HepG2 (cell line): ENCODE measurements around the gene RBBP8NL. TPM values are rescaled to one million over a fixed set of nuclear protein-coding genes. Genes with fewer than 3 reads are reported as not detected.

ENCODE experiments used
- ATAC-seq: fragments of 200-7000 bp; cut with Tn5 transposase; 3 replicates; pipeline ENCODE4 v1.9.1; 2020; ENCODE audit warnings: mild to moderate bottlenecking, moderate library complexity
- BruUV-seq: library from RNA; stranded (reverse); fragments of 400-500 nt; replicated peaks from 2 replicates; lab custom pipeline; 2021; lab: Mats Ljungman, UMichigan
- CTCF ChIA-PET: fragments of 300-600 bp; formaldehyde crosslinking; extraction: SDS; loops from one replicate; lab custom pipeline; 2021; ENCODE audit warnings: low total read pairs, inconsistent platforms, low intra/inter-chr PET ratio; lab: Yijun Ruan, JAX
- POLR2A ChIA-PET: fragments of 350-600 bp; sonication (Branson Sonifier 250); formaldehyde crosslinking; loops from one replicate; lab custom pipeline; 2020; ENCODE audit warnings: antibody characterized with exemption, inconsistent platforms; lab: Yijun Ruan, JAX
- DNase-seq: peaks from one replicate; pipeline ENCODE4 v3.0.0-alpha.2; 2015; ENCODE audit warnings: low spot score
- FAIRE-seq: peaks from 3 replicates; lab custom pipeline; 2011; peaks lifted over from hg19 to GRCh38; lab: Jason Lieb, UNC
- H2AFZ ChIP-seq: one replicate; pipeline ENCODE4 v1.6.1; 2011; ENCODE audit warnings: low read length, inconsistent platforms
- H3K27ac ChIP-seq: fragments of 300-600 bp; 3 replicates; pipeline ENCODE4 v1.8.0; 2011; ENCODE audit warnings: mixed run types, mild to moderate bottlenecking, mixed read lengths, low read length, inconsistent platforms; ENCODE audit not compliant: insufficient read depth; ENCODE audit errors: extremely low read length
- H3K27me3 ChIP-seq, 2 experiments: fragments of 200-600 bp in 1 of 2; 2 replicates in 1 of 2; 3 replicates in 1 of 2; pipeline versions ENCODE4 v1.6.0 to v1.8.0; 2011; ENCODE audit warnings: low read length in 2 of 2, mild to moderate bottlenecking in 2 of 2, moderate library complexity in 2 of 2, inconsistent platforms in 1 of 2; ENCODE audit not compliant: insufficient read depth in 2 of 2, control insufficient read depth in 1 of 2
- H3K36me3 ChIP-seq, 2 experiments: fragments of 200-600 bp in 1 of 2; replicated peaks in 1 of 2; 2 replicates in 1 of 2; 3 replicates in 1 of 2; pipeline versions ENCODE4 v1.5.1 to v1.8.0; 2011; ENCODE audit warnings: low read length in 2 of 2, inconsistent platforms in 1 of 2; ENCODE audit not compliant: insufficient read depth in 2 of 2, control insufficient read depth in 1 of 2
- H3K4me1 ChIP-seq: 2 replicates; pipeline ENCODE4 v1.5.1; 2012; ENCODE audit warnings: low read length, inconsistent platforms; ENCODE audit not compliant: insufficient read depth
- H3K4me2 ChIP-seq: 2 replicates; pipeline ENCODE4 v1.6.0; 2011; ENCODE audit warnings: low read depth, low read length, inconsistent platforms
- H3K4me3 ChIP-seq, 3 experiments: fragments of 200-600 bp in 1 of 3; sonication (generic), shearing (Covaris generic) in 1 of 3; replicated peaks in 1 of 3; 2 replicates each; pipeline ENCODE4 v1.5.1; 2011 to 2016; ENCODE audit warnings: low read length in 3 of 3, inconsistent platforms in 2 of 3, low read depth in 2 of 3, mild to moderate bottlenecking in 2 of 3, control low read depth in 1 of 3, mixed read lengths in 1 of 3; ENCODE audit not compliant: insufficient read depth in 1 of 3
- H3K79me2 ChIP-seq: one replicate; pipeline ENCODE4 v1.6.1; 2011; ENCODE audit warnings: low read length, inconsistent platforms; ENCODE audit not compliant: insufficient read depth
- H3K9ac ChIP-seq: 2 replicates; pipeline ENCODE4 v1.6.0; 2011; ENCODE audit warnings: mild to moderate bottlenecking, low read depth, low read length, inconsistent platforms; ENCODE audit not compliant: insufficient read depth
- H3K9me3 ChIP-seq: 2 replicates; pipeline ENCODE4 v1.5.1; 2012; ENCODE audit warnings: mild to moderate bottlenecking, low read length
- H4K20me1 ChIP-seq: 2 replicates; pipeline ENCODE4 v1.6.0; 2011; ENCODE audit warnings: inconsistent platforms, mild to moderate bottlenecking, low read length, moderate library complexity; ENCODE audit not compliant: insufficient read depth
- BCL6 ChIP-seq: IDR thresholded peaks from 2 replicates; pipeline ENCODE4 v1.6.1; 2016; ENCODE audit warnings: missing genetic modification reagents, missing compliant biosample characterization
- ETV6 ChIP-seq: sonication (generic); formaldehyde crosslinking; conservative IDR thresholded peaks from 2 replicates; pipeline ENCODE4 v1.4.0; 2020; ENCODE audit warnings: missing genetic modification reagents
- FOXK2 ChIP-seq: fragments of 450-650 bp; IDR thresholded peaks from 2 replicates; pipeline ENCODE4 v1.6.1; 2016
- KLF16 ChIP-seq, 2 experiments: sonication (generic) in 1 of 2; formaldehyde crosslinking in 1 of 2; IDR thresholded peaks; 2 replicates each; pipeline versions ENCODE4 v1.6.1 to v1.8.0; 2016 to 2023; ENCODE audit warnings: missing genetic modification reagents in 2 of 2, missing compliant biosample characterization in 1 of 2
- SIN3A ChIP-seq: IDR thresholded peaks from 2 replicates; pipeline ENCODE4 v1.6.1; 2011; ENCODE audit warnings: low read depth, mild to moderate bottlenecking, control low read depth, low read length, borderline replicate concordance
- TP53 ChIP-seq: sonication (generic); formaldehyde crosslinking; conservative IDR thresholded peaks from 2 replicates; pipeline ENCODE4 v1.4.0; 2020; ENCODE audit warnings: missing genetic modification reagents
- ZNF34 ChIP-seq: sonication (generic); formaldehyde crosslinking; IDR thresholded peaks from 2 replicates; pipeline ENCODE4 v1.4.0; 2020; ENCODE audit warnings: mild to moderate bottlenecking, missing genetic modification reagents, borderline replicate concordance
- ZNF550 ChIP-seq: sonication (generic); formaldehyde crosslinking; IDR thresholded peaks from 2 replicates; pipeline ENCODE4 v1.4.0; 2020; ENCODE audit warnings: mild to moderate bottlenecking, missing genetic modification reagents, borderline replicate concordance
- ZNF839 ChIP-seq: sonication (generic); formaldehyde crosslinking; IDR thresholded peaks from 2 replicates; pipeline ENCODE4 v1.4.0; 2020; ENCODE audit warnings: missing genetic modification reagents, mild to moderate bottlenecking, borderline replicate concordance
- WGBS: methylation state at CpG from one replicate; pipeline ENCODE4 v1.1.6; 2017; ENCODE audit warnings: low lambda C conversion rate; 5-methylcytosine and 5-hydroxymethylcytosine counted together
- in situ Hi-C: cut with HindIII; loops from 2 replicates; pipeline ENCODE4 v1.10.0; 2017; ENCODE audit warnings: low pct_unique_long_range_greater_than_20kb; ENCODE audit not compliant: extremely low pct_ligation_motif_present
- intact Hi-C: fragments of 100-400 bp; cut with micrococcal nuclease; formaldehyde crosslinking; loops from one replicate; pipeline ENCODE4 v1.10.0; 2022; ENCODE audit not compliant: unreplicated experiment
- polyA plus RNA-seq, 8 experiments: library from polyadenylated mRNA; depleted of rRNA in 3 of 8; stranded (reverse) in 7 of 8; unstranded in 1 of 8; fragments of >200 nt; fragmentation: Illumina TruSeq in 4 of 8; extraction: Trizol in 4 of 8; gene quantifications; 2 replicates each; pipeline versions ENCODE4 v1.2.1 to v1.2.3, GENCODE V29; 2011 to 2016; ENCODE audit warnings: low read depth in 4 of 8, missing spikeins in 1 of 8, mixed read lengths in 1 of 8; ENCODE audit not compliant: insufficient read depth in 1 of 8
- total RNA-seq, 5 experiments: library from RNA; depleted of rRNA; stranded (reverse); fragments of >200 nt; fragmentation: Illumina TruSeq; extraction: Trizol; gene quantifications; 2 replicates each; pipeline ENCODE4 v1.2.3, GENCODE V29; 2016; ENCODE audit warnings: low read depth in 1 of 5
- TF ChIP-seq, protein P1 (sequence below): conservative IDR thresholded peaks from 2 replicates; pipeline ENCODE4 v1.6.1; 2018; ENCODE audit warnings: missing genetic modification reagents
- TF ChIP-seq, protein P2 (sequence below): sonication (generic); formaldehyde crosslinking; IDR thresholded peaks from 2 replicates; pipeline ENCODE4 v1.8.0; 2022; ENCODE audit warnings: mild to moderate bottlenecking, missing genetic modification reagents, moderate library complexity

Gene RBBP8NL
- total and polyA plus RNA-seq, 2 of the 13 experiments (the other 11 are each of a cell fraction or from before 2014, with no cell fraction given): 0.69 to 0.86 TPM

DNA sequence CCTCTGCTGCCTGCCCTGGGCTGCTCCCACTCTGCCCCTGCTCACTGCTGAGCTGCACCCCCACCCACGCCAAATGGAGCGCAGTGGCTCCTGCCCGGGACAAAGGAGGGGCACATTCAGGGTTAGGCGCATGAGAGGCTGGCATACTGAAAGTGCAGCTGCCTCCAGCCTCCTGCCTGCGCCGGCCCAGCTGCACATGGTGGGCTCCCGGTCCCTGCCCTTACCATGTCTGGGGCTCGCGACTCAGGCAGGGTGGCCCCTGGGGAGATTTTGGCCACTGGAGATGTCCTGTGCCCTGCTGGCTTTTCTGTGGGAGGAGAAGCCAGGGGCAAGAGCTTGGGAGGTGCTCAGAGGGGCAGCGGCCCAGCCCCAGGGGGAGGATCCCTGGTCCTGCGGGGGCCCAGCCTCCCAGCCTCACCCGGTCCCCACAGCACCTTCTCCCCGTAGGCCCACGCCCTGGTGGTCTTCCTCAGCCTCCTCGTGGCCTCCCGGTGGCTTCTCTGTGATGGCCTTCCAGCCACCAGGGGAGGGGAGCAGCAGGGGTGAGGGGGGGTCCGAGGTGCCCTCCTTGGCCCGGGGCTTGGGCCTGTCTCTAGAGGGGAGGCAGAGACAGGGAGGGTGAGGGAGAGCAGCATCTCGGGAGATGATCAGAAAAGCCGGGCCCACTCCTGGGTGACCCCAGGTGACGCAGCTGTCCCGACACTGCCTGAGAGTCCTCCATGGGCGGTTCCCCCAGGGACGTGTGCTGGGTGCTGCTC is 11.8 kb downstream of the RBBP8NL start:
- no TSS peak for BruUV-seq
- FAIRE-seq (no peak), ATAC-seq (no peak), DNase-seq (no peak)
- Histone ChIP-seq H3K27me3 (peaks cover 19 to 61% of the 10 kb centered on the region in 2 experiments; a peak in 4 of 5 replicates), H3K4me3 (no peak overlapping the region), H3K79me2 (no peaks in the 10 kb centered on the region), H3K36me3 (no peaks in the 10 kb centered on the region), H4K20me1 (no peaks in the 10 kb centered on the region), H3K9me3 (no peaks in the 10 kb centered on the region), H3K9ac (no peak overlapping the region), H3K4me1 (peaks cover 32% of the 10 kb centered on the region), H2AFZ (no peak overlapping the region), H3K27ac (no peak overlapping the region), H3K4me2 (no peak overlapping the region)
- WGBS: 53% methylated on average over 23 of the region's 24 CpGs
- ChIA-PET POLR2A (no interaction called here), CTCF (no interaction called here)
- intact Hi-C loops (no loop called here), in situ Hi-C loops (no loop called here)
- TF ChIP-seq ZNF550 (CRISPR knock-in tag): no peak
- no peak for TF ChIP-seq BCL6 (CRISPR knock-in tag)
- no peak for TF ChIP-seq ZNF839 (CRISPR knock-in tag)
- TF ChIP-seq, protein P1, sequence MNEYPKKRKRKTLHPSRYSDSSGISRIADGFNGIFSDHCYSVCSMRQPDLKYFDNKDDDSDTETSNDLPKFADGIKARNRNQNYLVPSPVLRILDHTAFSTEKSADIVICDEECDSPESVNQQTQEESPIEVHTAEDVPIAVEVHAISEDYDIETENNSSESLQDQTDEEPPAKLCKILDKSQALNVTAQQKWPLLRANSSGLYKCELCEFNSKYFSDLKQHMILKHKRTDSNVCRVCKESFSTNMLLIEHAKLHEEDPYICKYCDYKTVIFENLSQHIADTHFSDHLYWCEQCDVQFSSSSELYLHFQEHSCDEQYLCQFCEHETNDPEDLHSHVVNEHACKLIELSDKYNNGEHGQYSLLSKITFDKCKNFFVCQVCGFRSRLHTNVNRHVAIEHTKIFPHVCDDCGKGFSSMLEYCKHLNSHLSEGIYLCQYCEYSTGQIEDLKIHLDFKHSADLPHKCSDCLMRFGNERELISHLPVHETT (CRISPR knock-in tag): no peak
- no peak for TF ChIP-seq ETV6
- no peak for TF ChIP-seq KLF16 (CRISPR knock-in tag; IDR thresholded peaks at IDR 0.05)
- TF ChIP-seq SIN3A: no peak
- TF ChIP-seq TP53 (CRISPR knock-in tag): no peak
- TF ChIP-seq, protein P2, sequence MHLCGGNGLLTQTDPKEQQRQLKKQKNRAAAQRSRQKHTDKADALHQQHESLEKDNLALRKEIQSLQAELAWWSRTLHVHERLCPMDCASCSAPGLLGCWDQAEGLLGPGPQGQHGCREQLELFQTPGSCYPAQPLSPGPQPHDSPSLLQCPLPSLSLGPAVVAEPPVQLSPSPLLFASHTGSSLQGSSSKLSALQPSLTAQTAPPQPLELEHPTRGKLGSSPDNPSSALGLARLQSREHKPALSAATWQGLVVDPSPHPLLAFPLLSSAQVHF (CRISPR knock-in tag): no peak
- no peak for TF ChIP-seq FOXK2
- no peak for TF ChIP-seq ZNF34 (CRISPR knock-in tag)
